SJCRH30 (cell line): ENCODE measurements around the gene NUP210L. TPM values are rescaled to one million over a fixed set of nuclear protein-coding genes. Genes with fewer than 3 reads are reported as not detected.

Experiments
- DNase-seq, 2 experiments: peaks; one replicate each; pipeline ENCODE4 v3.0.0-alpha.2; 2015 to 2020
- H3K27ac ChIP-seq: fragments of 250-450 bp; sonication (Bioruptor Pico); 2 replicates; pipeline ENCODE4 v1.5.1; 2020; ENCODE audit warnings: mild to moderate bottlenecking, moderate library complexity
- H3K27me3 ChIP-seq: fragments of 250-450 bp; sonication (Bioruptor Pico); 2 replicates; pipeline ENCODE4 v1.5.1; 2020; ENCODE audit warnings: mild to moderate bottlenecking, moderate library complexity
- H3K36me3 ChIP-seq: fragments of 250-450 bp; sonication (Bioruptor Pico); 2 replicates; pipeline ENCODE4 v1.5.1; 2020; ENCODE audit warnings: mild to moderate bottlenecking, moderate library complexity
- H3K4me1 ChIP-seq: fragments of 250-450 bp; sonication (Bioruptor Pico); 2 replicates; pipeline ENCODE4 v1.5.1; 2020; ENCODE audit warnings: mild to moderate bottlenecking, moderate library complexity
- H3K4me3 ChIP-seq: fragments of 250-450 bp; sonication (Bioruptor Pico); 2 replicates; pipeline ENCODE4 v1.5.1; 2020; ENCODE audit warnings: mild to moderate bottlenecking, moderate library complexity
- H3K9me3 ChIP-seq: fragments of 250-450 bp; sonication (Bioruptor Pico); replicated peaks from 2 replicates; pipeline ENCODE4 v1.5.1; 2020; ENCODE audit warnings: mild to moderate bottlenecking, moderate library complexity
- total RNA-seq: library from RNA; depleted of rRNA; stranded (reverse); fragments of >200 nt; shearing (Covaris generic); gene quantifications from 2 replicates; pipeline ENCODE4 v1.2.3, GENCODE V29; 2014; rRNA removed

Gene NUP210L
- 0.04 TPM in 1 of 2 replicates, not detected in the other for total RNA-seq

- Histone ChIP-seq H3K27me3 (no peaks in the 10 kb centered on the region), H3K4me3 (no peak within 1 kb of the TSS), H3K27ac (no peak within 1 kb of the TSS)
Observed at GRCh38 chr1:154154534-154155191, at the start of gene NUP210L. NUP210L (minus strand) TSS chr1:154155073.

GRCh38 chr1:154199563-154199879 lies 44.6 kb upstream of the NUP210L start:
- Histone ChIP-seq H3K4me1 (peaks cover 3% of the 10 kb centered on the region; the same call in 1 of the 2 replicates), H3K36me3 (no peaks in the 10 kb centered on the region), H3K9me3 (no peaks in the 10 kb centered on the region), H3K4me3 (no peak overlapping the region), H3K27ac (no peak overlapping the region), H3K27me3 (no peaks in the 10 kb centered on the region)
- no peak for DNase-seq

More at GRCh38 chr1:154154534-154155191, at the start of gene NUP210L:
- H3K9me3 ChIP-seq: no peaks in the 10 kb centered on the region
- DNase-seq: no peak
- H3K36me3 ChIP-seq: peaks cover 31% of the 10 kb centered on the region
- no peaks in the 10 kb centered on the region for H3K4me1 ChIP-seq

GRCh38 chr1:154198756-154199562 lies 44.1 kb upstream of the NUP210L start:
- DNase-seq: peak; percentile 45 to 67
- Histone ChIP-seq H3K27ac (no peak overlapping the region), H3K4me1 (peaks cover 7% of the 10 kb centered on the region), H3K27me3 (no peaks in the 10 kb centered on the region), H3K4me3 (no peak overlapping the region), H3K36me3 (no peaks in the 10 kb centered on the region), H3K9me3 (no peaks in the 10 kb centered on the region)

- Histone ChIP-seq H3K27ac (no peak overlapping the region), H3K36me3 (no peaks in the 10 kb centered on the region)
- DNase-seq: peak; percentile 63 to 72
Observed at GRCh38 chr1:154193821-154194220, 38.9 kb upstream of the NUP210L start.

GRCh38 chr1:154192476-154192875 lies 37.6 kb upstream of the NUP210L start:
- DNase-seq: no peak
- Histone ChIP-seq H3K27ac (peak overlapping the region; percentile 54), H3K36me3 (no peaks in the 10 kb centered on the region), H3K27me3 (no peaks in the 10 kb centered on the region), H3K4me1 (peaks cover 32% of the 10 kb centered on the region), H3K9me3 (no peaks in the 10 kb centered on the region), H3K4me3 (no peak overlapping the region)

More at GRCh38 chr1:154193821-154194220, 38.9 kb upstream of the NUP210L start:
- H3K4me1 ChIP-seq: peaks cover 32% of the 10 kb centered on the region
- no peaks in the 10 kb centered on the region for H3K9me3 ChIP-seq
- no peak overlapping the region for H3K4me3 ChIP-seq
- no peaks in the 10 kb centered on the region for H3K27me3 ChIP-seq

- peak; percentile 53 to 69 for DNase-seq
- Histone ChIP-seq H3K27me3 (no peaks in the 10 kb centered on the region), H3K36me3 (no peaks in the 10 kb centered on the region), H3K4me1 (peaks cover 32% of the 10 kb centered on the region), H3K4me3 (no peak within 1 kb of the TSS), H3K9me3 (no peaks in the 10 kb centered on the region), H3K27ac (peak within 1 kb of the TSS; percentile 54)
Observed at GRCh38 chr1:154191990-154192461, 37.2 kb upstream of the NUP210L start, which contains the start of gene TPM3. TPM3 (minus strand) TSS chr1:154192100; CDS start chr1:154192018, 82 bp downstream.

GRCh38 chr1:154190550-154190949 lies 35.7 kb upstream of the NUP210L start:
- no peak for DNase-seq
- no peak overlapping the region for H3K4me3 ChIP-seq

GRCh38 chr1:154186852-154187501 lies 32.1 kb upstream of the NUP210L start:
- no peaks in the 10 kb centered on the region for H3K27me3 ChIP-seq
- H3K9me3 ChIP-seq: no peaks in the 10 kb centered on the region
- H3K36me3 ChIP-seq: no peaks in the 10 kb centered on the region
- H3K4me1 ChIP-seq: peaks cover 20% of the 10 kb centered on the region
- no peak for DNase-seq
- H3K27ac ChIP-seq: peak overlapping the region; percentile 59
- no peak overlapping the region for H3K4me3 ChIP-seq

More at GRCh38 chr1:154190550-154190949, 35.7 kb upstream of the NUP210L start:
- H3K27me3 ChIP-seq: no peaks in the 10 kb centered on the region
- H3K36me3 ChIP-seq: no peaks in the 10 kb centered on the region
- H3K27ac ChIP-seq: no peak overlapping the region
- peaks cover 42% of the 10 kb centered on the region for H3K4me1 ChIP-seq
- H3K9me3 ChIP-seq: no peaks in the 10 kb centered on the region

- no peak overlapping the region for H3K4me3 ChIP-seq
- H3K9me3 ChIP-seq: no peaks in the 10 kb centered on the region
- H3K27me3 ChIP-seq: no peaks in the 10 kb centered on the region
- H3K36me3 ChIP-seq: no peaks in the 10 kb centered on the region
- H3K4me1 ChIP-seq: peaks cover 17% of the 10 kb centered on the region
- peak overlapping the region; percentile 59 for H3K27ac ChIP-seq
- DNase-seq: peak; percentile 79 to 88
Observed at GRCh38 chr1:154186177-154186576, 31.3 kb upstream of the NUP210L start.

GRCh38 chr1:154183046-154183915 lies 28.4 kb upstream of the NUP210L start:
- Histone ChIP-seq H3K9me3 (no peaks in the 10 kb centered on the region), H3K4me3 (peak overlapping the region; percentile 78), H3K36me3 (peaks cover 7% of the 10 kb centered on the region), H3K4me1 (peaks cover 12% of the 10 kb centered on the region), H3K27ac (peak overlapping the region; percentile 51), H3K27me3 (no peaks in the 10 kb centered on the region)
- DNase-seq: peak; percentile 96 to 97

- DNase-seq: peak; percentile 81 to 83
- no peaks in the 10 kb centered on the region for H3K9me3 ChIP-seq
- peaks cover 12% of the 10 kb centered on the region for H3K36me3 ChIP-seq
- H3K27ac ChIP-seq: peak overlapping the region; percentile 51
- peaks cover 12% of the 10 kb centered on the region for H3K4me1 ChIP-seq
- peak overlapping the region; percentile 78 for H3K4me3 ChIP-seq
- no peaks in the 10 kb centered on the region for H3K27me3 ChIP-seq
Observed at GRCh38 chr1:154182344-154183045, 27.6 kb upstream of the NUP210L start.

GRCh38 chr1:154181944-154182343 lies 27.1 kb upstream of the NUP210L start:
- H3K4me1 ChIP-seq: peaks cover 10% of the 10 kb centered on the region
- H3K36me3 ChIP-seq: peaks cover 12% of the 10 kb centered on the region
- H3K27me3 ChIP-seq: no peaks in the 10 kb centered on the region
- DNase-seq: no peak
- H3K27ac ChIP-seq: peak overlapping the region; percentile 51; the same call in 1 of the 2 replicates
- H3K4me3 ChIP-seq: peak overlapping the region; percentile 78
- H3K9me3 ChIP-seq: no peaks in the 10 kb centered on the region

- H3K36me3 ChIP-seq: peaks cover 20% of the 10 kb centered on the region
- no peaks in the 10 kb centered on the region for H3K4me1 ChIP-seq
- H3K9me3 ChIP-seq: no peaks in the 10 kb centered on the region
- H3K27me3 ChIP-seq: no peaks in the 10 kb centered on the region
- DNase-seq: no peak
- no peak overlapping the region for H3K4me3 ChIP-seq
- no peak overlapping the region for H3K27ac ChIP-seq
Observed at GRCh38 chr1:154179946-154180687, 25.2 kb upstream of the NUP210L start.
